HL-60 (cell line): ENCODE measurements around the gene CGGBP1.

Source experiments
- CTCF ChIP-seq: IDR thresholded peaks from one replicate; pipeline ENCODE4 v1.5.1; 2011; ENCODE audit warnings: low read length, control low read depth, inconsistent platforms; ENCODE audit not compliant: insufficient read depth
- GABPA ChIP-seq: IDR thresholded peaks from 2 replicates; pipeline ENCODE4 v1.6.1; 2012; ENCODE audit warnings: low read depth
- POLR2AphosphoS5 ChIP-seq: IDR thresholded peaks from 2 replicates; pipeline ENCODE4 v1.6.1; 2012; ENCODE audit warnings: low read depth
- REST ChIP-seq: IDR thresholded peaks from 2 replicates; pipeline ENCODE4 v1.6.1; 2012; ENCODE audit warnings: low read depth; ENCODE audit not compliant: insufficient replicate concordance
- SPI1 ChIP-seq: IDR thresholded peaks from 2 replicates; pipeline ENCODE4 v1.6.1; 2012; ENCODE audit warnings: low read depth, mild to moderate bottlenecking, borderline replicate concordance

GRCh38 chr3:88082854-88083253 lies 24.0 kb upstream of the CGGBP1 start:
- TF ChIP-seq CTCF: no peak
- no peak for TF ChIP-seq POLR2AphosphoS5
- no peak for TF ChIP-seq REST
- TF ChIP-seq GABPA: no peak
- TF ChIP-seq SPI1: no peak
